IMR-90 (cell line): ENCODE data around the gene FGF9.

ENCODE experiments used
- BHLHE40 ChIP-seq: fragments of 150-350 bp; IDR thresholded peaks from 2 replicates; pipeline ENCODE4 v1.6.1; 2016; ENCODE audit warnings: mild to moderate bottlenecking, low read depth, low read length
- CEBPB ChIP-seq: IDR thresholded peaks from 2 replicates; pipeline ENCODE4 v1.6.1; 2012; ENCODE audit warnings: low read depth, low read length, improper control_type of control experiment
- CHD1 ChIP-seq: IDR thresholded peaks from 2 replicates; pipeline ENCODE4 v1.6.1; 2012; ENCODE audit warnings: low read depth, low read length, improper control_type of control experiment
- MAFK ChIP-seq: IDR thresholded peaks from 2 replicates; pipeline ENCODE4 v1.6.1; 2012; ENCODE audit warnings: low read depth, low read length, improper control_type of control experiment
- MAZ ChIP-seq: IDR thresholded peaks from 2 replicates; pipeline ENCODE4 v1.6.1; 2012; ENCODE audit warnings: low read depth, mild to moderate bottlenecking, low read length, improper control_type of control experiment, moderate library complexity, borderline replicate concordance
- MXI1 ChIP-seq: IDR thresholded peaks from 2 replicates; pipeline ENCODE4 v1.6.1; 2012; ENCODE audit warnings: low read depth, mild to moderate bottlenecking, low read length, moderate library complexity, borderline replicate concordance
- NFE2L2 ChIP-seq: fragments of 150-350 bp; IDR thresholded peaks from 2 replicates; pipeline ENCODE4 v1.6.1; 2016; ENCODE audit warnings: low read depth, mild to moderate bottlenecking, low read length
- POLR2A ChIP-seq: IDR thresholded peaks from 2 replicates; pipeline ENCODE4 v1.6.1; 2012; ENCODE audit warnings: mild to moderate bottlenecking, low read depth, low read length
- RAD21 ChIP-seq: IDR thresholded peaks from 2 replicates; pipeline ENCODE4 v1.6.1; 2012; ENCODE audit warnings: low read length, improper control_type of control experiment
- RFX5 ChIP-seq: IDR thresholded peaks from 2 replicates; pipeline ENCODE4 v1.8.0; 2012; ENCODE audit warnings: low read depth, mild to moderate bottlenecking, low read length, moderate library complexity
- SMC3 ChIP-seq: fragments of 150-350 bp; IDR thresholded peaks from 2 replicates; pipeline ENCODE4 v1.6.1; 2016; ENCODE audit warnings: low read depth, mild to moderate bottlenecking, antibody characterized with exemption, low read length, moderate library complexity
- USF2 ChIP-seq: fragments of 150-350 bp; IDR thresholded peaks from 2 replicates; pipeline ENCODE4 v1.6.1; 2017; ENCODE audit warnings: mild to moderate bottlenecking, antibody characterized with exemption, low read length, low read depth
- TF ChIP-seq, protein P1 (sequence below): conservative IDR thresholded peaks from 2 replicates; pipeline ENCODE4 v1.5.1; 2012; ENCODE audit warnings: mild to moderate bottlenecking, low read depth, low read length, improper control_type of control experiment

DNA sequence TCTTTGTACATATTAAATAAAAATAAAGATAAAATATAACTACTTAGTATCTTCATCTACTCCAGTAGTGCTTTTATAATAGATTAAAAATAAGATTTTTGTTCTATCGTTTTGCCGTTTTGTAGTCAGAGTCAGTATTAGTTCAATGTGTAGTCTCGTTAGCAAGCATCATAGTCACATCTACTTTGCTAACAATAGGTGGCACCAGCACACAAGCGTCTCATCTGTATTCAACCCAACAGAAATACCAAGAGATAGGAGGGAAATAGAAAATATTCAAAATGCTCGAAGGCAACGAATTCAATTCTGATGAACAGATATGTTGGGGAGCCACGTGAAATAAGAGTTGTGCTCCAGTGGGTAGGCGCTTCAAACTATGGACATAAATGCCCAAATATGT lies 45.5 kb upstream of the FGF9 start:
- peak; percentile 67 for TF ChIP-seq SMC3
- TF ChIP-seq, protein P1, sequence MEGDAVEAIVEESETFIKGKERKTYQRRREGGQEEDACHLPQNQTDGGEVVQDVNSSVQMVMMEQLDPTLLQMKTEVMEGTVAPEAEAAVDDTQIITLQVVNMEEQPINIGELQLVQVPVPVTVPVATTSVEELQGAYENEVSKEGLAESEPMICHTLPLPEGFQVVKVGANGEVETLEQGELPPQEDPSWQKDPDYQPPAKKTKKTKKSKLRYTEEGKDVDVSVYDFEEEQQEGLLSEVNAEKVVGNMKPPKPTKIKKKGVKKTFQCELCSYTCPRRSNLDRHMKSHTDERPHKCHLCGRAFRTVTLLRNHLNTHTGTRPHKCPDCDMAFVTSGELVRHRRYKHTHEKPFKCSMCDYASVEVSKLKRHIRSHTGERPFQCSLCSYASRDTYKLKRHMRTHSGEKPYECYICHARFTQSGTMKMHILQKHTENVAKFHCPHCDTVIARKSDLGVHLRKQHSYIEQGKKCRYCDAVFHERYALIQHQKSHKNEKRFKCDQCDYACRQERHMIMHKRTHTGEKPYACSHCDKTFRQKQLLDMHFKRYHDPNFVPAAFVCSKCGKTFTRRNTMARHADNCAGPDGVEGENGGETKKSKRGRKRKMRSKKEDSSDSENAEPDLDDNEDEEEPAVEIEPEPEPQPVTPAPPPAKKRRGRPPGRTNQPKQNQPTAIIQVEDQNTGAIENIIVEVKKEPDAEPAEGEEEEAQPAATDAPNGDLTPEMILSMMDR: peak; percentile 74
- TF ChIP-seq POLR2A: no peak
- TF ChIP-seq NFE2L2: no peak
- TF ChIP-seq RFX5: no peak
- TF ChIP-seq MXI1: no peak
- no peak for TF ChIP-seq BHLHE40
- TF ChIP-seq USF2: no peak
- TF ChIP-seq MAFK: no peak
- TF ChIP-seq MAZ: no peak
- TF ChIP-seq RAD21: peak; percentile 82
- TF ChIP-seq CEBPB: no peak
- no peak for TF ChIP-seq CHD1
